K562 (cell line): Measurements from ENCODE around the gene GUCA1A. TPM values are rescaled to one million over a fixed set of nuclear protein-coding genes. Genes with fewer than 3 reads are reported as not detected.

Source experiments
- CHD2 ChIP-seq: IDR thresholded peaks from 2 replicates; pipeline ENCODE4 v1.6.1; 2011; ENCODE audit warnings: low read depth, low read length
- ESRRB ChIP-seq: fragments of 250-450 bp; sonication (Bioruptor Pico); IDR thresholded peaks from 2 replicates; pipeline ENCODE4 v1.5.0; 2020; ENCODE audit warnings: mild to moderate bottlenecking, moderate library complexity, borderline replicate concordance
- NR2F6 ChIP-seq: fragments of 450-650 bp; formaldehyde crosslinking; IDR thresholded peaks from 2 replicates; pipeline ENCODE4 v1.4.0; 2020; ENCODE audit warnings: mild to moderate bottlenecking
- PCBP1 ChIP-seq: fragments of 200-400 bp; formaldehyde crosslinking; IDR thresholded peaks from 2 replicates; pipeline ENCODE4 v1.6.1; 2018; ENCODE audit warnings: mild to moderate bottlenecking, low read depth, low read length; ENCODE audit not compliant: poor library complexity, severe bottlenecking
- RB1 ChIP-seq: fragments of 450-650 bp; IDR thresholded peaks from 2 replicates; pipeline ENCODE4 v1.6.1; 2017; ENCODE audit warnings: low read depth, mild to moderate bottlenecking
- SMAD3 ChIP-seq: fragments of 450-650 bp; formaldehyde crosslinking; conservative IDR thresholded peaks from 2 replicates; pipeline ENCODE4 v1.4.0; 2020; ENCODE audit warnings: mild to moderate bottlenecking
- SREBF1 ChIP-seq: fragments of 150-350 bp; IDR thresholded peaks from 2 replicates; pipeline ENCODE4 v1.6.1; 2014; ENCODE audit warnings: antibody characterized with exemption, low read depth, low read length, borderline replicate concordance
- STAT5B ChIP-seq: fragments of 250-450 bp; sonication (Bioruptor Pico); IDR thresholded peaks from 2 replicates; pipeline ENCODE4 v1.8.0; 2021; ENCODE audit warnings: mild to moderate bottlenecking, inconsistent platforms
- TOE1 ChIP-seq, 2 experiments: fragments of 450-650 bp in 1 of 2; sonication (generic) in 1 of 2; formaldehyde crosslinking in 1 of 2; IDR thresholded peaks; 2 replicates each; pipeline versions ENCODE4 v1.7.1 to v1.8.0; 2016 to 2022; ENCODE audit warnings: borderline replicate concordance in 2 of 2, mild to moderate bottlenecking in 2 of 2, antibody characterized with exemption in 1 of 2, inconsistent platforms in 1 of 2, low read depth in 1 of 2, missing genetic modification reagents in 1 of 2, moderate library complexity in 1 of 2
- ZNF217 ChIP-seq: sonication (generic); formaldehyde crosslinking; IDR thresholded peaks from 2 replicates; pipeline ENCODE4 v1.8.0; 2022; ENCODE audit warnings: mild to moderate bottlenecking, missing genetic modification reagents
- ZNF511 ChIP-seq: sonication (generic); formaldehyde crosslinking; IDR thresholded peaks from 2 replicates; pipeline ENCODE4 v1.8.0; 2022; ENCODE audit warnings: mild to moderate bottlenecking, missing genetic modification reagents
- ZNF655 ChIP-seq: fragments of 250-450 bp; sonication (Bioruptor Pico); IDR thresholded peaks from 2 replicates; pipeline ENCODE4 v1.5.0; 2021
- polyA plus RNA-seq, 8 experiments: library from polyadenylated mRNA; depleted of rRNA in 4 of 8; stranded (reverse) in 5 of 8; unstranded in 3 of 8; fragments of >200 nt; fragmentation: Nextera tagmentation in 2 of 8; fragmentation: Illumina TruSeq in 1 of 8; extraction: Ambion mirVana in 2 of 8; extraction: Trizol in 1 of 8; gene quantifications; 2 replicates each; pipeline versions ENCODE4 v1.2.1 to v1.2.3, GENCODE V29; 2011 to 2014; ENCODE audit warnings: inconsistent platforms in 1 of 8, missing spikeins in 1 of 8
- total RNA-seq, 7 experiments: library from RNA; depleted of rRNA in 6 of 7; stranded (reverse); fragments of >200 nt in 6 of 7; fragmentation: Illumina TruSeq in 2 of 7; extraction: Trizol in 2 of 7; gene quantifications; 2 replicates each; pipeline versions ENCODE4 v1.2.1 to v1.2.3, GENCODE V29; 2011 to 2021; ENCODE audit warnings: low replicate concordance in 1 of 7
- TF ChIP-seq, protein P1 (sequence below): fragments of 450-650 bp; conservative IDR thresholded peaks from 2 replicates; pipeline ENCODE4 v1.6.1; 2016; ENCODE audit warnings: missing genetic modification characterization, low read depth, mild to moderate bottlenecking, missing compliant biosample characterization, moderate library complexity
- TF ChIP-seq, protein P2 (sequence below): fragments of 250-450 bp; sonication (Bioruptor Pico); IDR thresholded peaks from 2 replicates; pipeline ENCODE4 v1.6.1; 2021; ENCODE audit warnings: mild to moderate bottlenecking
- TF ChIP-seq, protein P3 (sequence below), 2 experiments: fragments of 450-650 bp in 1 of 2; sonication (generic) in 1 of 2; formaldehyde crosslinking in 1 of 2; IDR thresholded peaks; 2 replicates each; pipeline versions ENCODE4 v1.7.1 to v1.9.0; 2016 to 2022; ENCODE audit warnings: inconsistent platforms in 1 of 2, mild to moderate bottlenecking in 1 of 2, missing genetic modification reagents in 1 of 2

Gene GUCA1A
- total and polyA plus RNA-seq, 9 of the 15 experiments (the other 6 are each of a cell fraction or from before 2014, with no cell fraction given) = not detected

GRCh38 chr6:42217157-42217518 lies 44.0 kb downstream of the GUCA1A start (continued):
- TF ChIP-seq, protein P1, sequence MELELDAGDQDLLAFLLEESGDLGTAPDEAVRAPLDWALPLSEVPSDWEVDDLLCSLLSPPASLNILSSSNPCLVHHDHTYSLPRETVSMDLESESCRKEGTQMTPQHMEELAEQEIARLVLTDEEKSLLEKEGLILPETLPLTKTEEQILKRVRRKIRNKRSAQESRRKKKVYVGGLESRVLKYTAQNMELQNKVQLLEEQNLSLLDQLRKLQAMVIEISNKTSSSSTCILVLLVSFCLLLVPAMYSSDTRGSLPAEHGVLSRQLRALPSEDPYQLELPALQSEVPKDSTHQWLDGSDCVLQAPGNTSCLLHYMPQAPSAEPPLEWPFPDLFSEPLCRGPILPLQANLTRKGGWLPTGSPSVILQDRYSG (tag) = no peak
- 0 out of 2 replicates have a peak, but pooled peaks have one; percentile 4 for TF ChIP-seq RB1
- TF ChIP-seq CHD2 = no peak
- TF ChIP-seq, protein P2, sequence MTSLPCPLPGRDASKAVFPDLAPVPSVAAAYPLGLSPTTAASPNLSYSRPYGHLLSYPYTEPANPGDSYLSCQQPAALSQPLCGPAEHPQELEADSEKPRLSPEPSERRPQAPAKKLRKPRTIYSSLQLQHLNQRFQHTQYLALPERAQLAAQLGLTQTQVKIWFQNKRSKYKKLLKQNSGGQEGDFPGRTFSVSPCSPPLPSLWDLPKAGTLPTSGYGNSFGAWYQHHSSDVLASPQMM (CRISPR knock-in tag) = peak; percentile 26; the same call in 1 of the 2 replicates
- no peak for TF ChIP-seq ZNF217
- TF ChIP-seq SREBF1 = no peak
- TF ChIP-seq NR2F6 (CRISPR knock-in tag) = no peak
- TF ChIP-seq ZNF655 (CRISPR knock-in tag) = no peak
- TF ChIP-seq PCBP1 = no peak
- TF ChIP-seq, protein P3, sequence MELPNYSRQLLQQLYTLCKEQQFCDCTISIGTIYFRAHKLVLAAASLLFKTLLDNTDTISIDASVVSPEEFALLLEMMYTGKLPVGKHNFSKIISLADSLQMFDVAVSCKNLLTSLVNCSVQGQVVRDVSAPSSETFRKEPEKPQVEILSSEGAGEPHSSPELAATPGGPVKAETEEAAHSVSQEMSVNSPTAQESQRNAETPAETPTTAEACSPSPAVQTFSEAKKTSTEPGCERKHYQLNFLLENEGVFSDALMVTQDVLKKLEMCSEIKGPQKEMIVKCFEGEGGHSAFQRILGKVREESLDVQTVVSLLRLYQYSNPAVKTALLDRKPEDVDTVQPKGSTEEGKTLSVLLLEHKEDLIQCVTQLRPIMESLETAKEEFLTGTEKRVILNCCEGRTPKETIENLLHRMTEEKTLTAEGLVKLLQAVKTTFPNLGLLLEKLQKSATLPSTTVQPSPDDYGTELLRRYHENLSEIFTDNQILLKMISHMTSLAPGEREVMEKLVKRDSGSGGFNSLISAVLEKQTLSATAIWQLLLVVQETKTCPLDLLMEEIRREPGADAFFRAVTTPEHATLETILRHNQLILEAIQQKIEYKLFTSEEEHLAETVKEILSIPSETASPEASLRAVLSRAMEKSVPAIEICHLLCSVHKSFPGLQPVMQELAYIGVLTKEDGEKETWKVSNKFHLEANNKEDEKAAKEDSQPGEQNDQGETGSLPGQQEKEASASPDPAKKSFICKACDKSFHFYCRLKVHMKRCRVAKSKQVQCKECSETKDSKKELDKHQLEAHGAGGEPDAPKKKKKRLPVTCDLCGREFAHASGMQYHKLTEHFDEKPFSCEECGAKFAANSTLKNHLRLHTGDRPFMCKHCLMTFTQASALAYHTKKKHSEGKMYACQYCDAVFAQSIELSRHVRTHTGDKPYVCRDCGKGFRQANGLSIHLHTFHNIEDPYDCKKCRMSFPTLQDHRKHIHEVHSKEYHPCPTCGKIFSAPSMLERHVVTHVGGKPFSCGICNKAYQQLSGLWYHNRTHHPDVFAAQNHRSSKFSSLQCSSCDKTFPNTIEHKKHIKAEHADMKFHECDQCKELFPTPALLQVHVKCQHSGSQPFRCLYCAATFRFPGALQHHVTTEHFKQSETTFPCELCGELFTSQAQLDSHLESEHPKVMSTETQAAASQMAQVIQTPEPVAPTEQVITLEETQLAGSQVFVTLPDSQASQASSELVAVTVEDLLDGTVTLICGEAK (IDR thresholded peaks at IDR 0.05) = no peak
- TF ChIP-seq, protein P3 (CRISPR knock-in tag; IDR thresholded peaks at IDR 0.05) = no peak
- no peak for TF ChIP-seq ESRRB (CRISPR knock-in tag)
- no peak for TF ChIP-seq TOE1 (IDR thresholded peaks at IDR 0.05; ENCODE audit: borderline replicate concordance)
- TF ChIP-seq TOE1 (CRISPR knock-in tag; IDR thresholded peaks at IDR 0.05; ENCODE audit: borderline replicate concordance, low read depth) = no peak
- no peak for TF ChIP-seq STAT5B (CRISPR knock-in tag)
- TF ChIP-seq SMAD3 = no peak
- no peak for TF ChIP-seq ZNF511 (CRISPR knock-in tag)
